ENCODE measurements around the gene NOTUM.

GRCh38 chr17:81907219-81908145 is 53.5 kb downstream of the NOTUM start:
- TF ChIP-seq CTCF (IDR thresholded peaks at IDR 0.05; ENCODE audit: low read depth, low read length, poor library complexity, severe bottlenecking) (peak; percentile 37), EZH2phosphoT487 (IDR thresholded peaks at IDR 0.05; ENCODE audit: borderline replicate concordance, low read length) (no peak)
